MM.1S (cell line): ENCODE results near the gene CRYBA4.

Experiments used
- DNase-seq: peaks from one replicate; pipeline ENCODE4 v3.0.0-alpha.2; 2015
- H2AFZ ChIP-seq: fragments of 300-600 bp; sonication (generic); 2 replicates; pipeline ENCODE4 v1.6.0; 2016; ENCODE audit warnings: antibody characterized with exemption, low read length
- H3F3A ChIP-seq: fragments of 300-600 bp; sonication (generic); 2 replicates; pipeline ENCODE4 v1.6.1; 2016; ENCODE audit warnings: mild to moderate bottlenecking, antibody characterized with exemption, low read length, moderate library complexity, mixed read lengths; ENCODE audit not compliant: insufficient read depth
- H3K27ac ChIP-seq: fragments of 300-600 bp; sonication (generic); 2 replicates; pipeline ENCODE4 v1.5.1; 2016; ENCODE audit warnings: mild to moderate bottlenecking, low read length
- H3K27me3 ChIP-seq: fragments of 300-600 bp; sonication (generic); replicated peaks from 2 replicates; pipeline ENCODE4 v1.6.0; 2016; ENCODE audit warnings: low read length; ENCODE audit not compliant: insufficient read depth
- H3K36me3 ChIP-seq: fragments of 300-600 bp; sonication (generic); replicated peaks from 2 replicates; pipeline ENCODE4 v1.6.1; 2016; ENCODE audit warnings: mild to moderate bottlenecking, low read length, mixed read lengths; ENCODE audit not compliant: insufficient read depth
- H3K4me1 ChIP-seq: fragments of 300-600 bp; sonication (generic); 2 replicates; pipeline ENCODE4 v1.6.1; 2016; ENCODE audit warnings: low read length, mixed read lengths
- H3K4me2 ChIP-seq: fragments of 300-600 bp; sonication (generic); 2 replicates; pipeline ENCODE4 v1.6.0; 2016; ENCODE audit warnings: low read depth, low read length
- H3K4me3 ChIP-seq: fragments of 300-600 bp; sonication (generic); 2 replicates; pipeline ENCODE4 v1.5.1; 2016; ENCODE audit warnings: low read length, mixed read lengths
- H3K79me2 ChIP-seq: fragments of 300-600 bp; sonication (generic); 2 replicates; pipeline ENCODE4 v1.6.1; 2016; ENCODE audit warnings: mixed run types, low read length, mixed read lengths
- H3K9ac ChIP-seq: fragments of 300-600 bp; sonication (generic); 2 replicates; pipeline ENCODE4 v1.6.1; 2016; ENCODE audit warnings: low read length, mixed read lengths
- H3K9me2 ChIP-seq: fragments of 300-600 bp; sonication (generic); replicated peaks from 2 replicates; pipeline ENCODE4 v1.6.1; 2016; ENCODE audit warnings: mild to moderate bottlenecking, low read length, mixed read lengths; ENCODE audit not compliant: insufficient read depth
- H3K9me3 ChIP-seq: fragments of 300-600 bp; sonication (generic); replicated peaks from 2 replicates; pipeline ENCODE4 v1.6.1; 2016; ENCODE audit warnings: mild to moderate bottlenecking, low read length, mixed read lengths; ENCODE audit not compliant: insufficient read depth
- H4K20me1 ChIP-seq: fragments of 300-600 bp; sonication (generic); 2 replicates; pipeline ENCODE4 v1.6.1; 2016; ENCODE audit warnings: mild to moderate bottlenecking, low read length, moderate library complexity, mixed read lengths; ENCODE audit not compliant: insufficient read depth
- EZH2 ChIP-seq: fragments of 300-600 bp; sonication (generic); optimal IDR thresholded peaks from 2 replicates; pipeline ENCODE3; 2017; ENCODE audit warnings: low read depth, mild to moderate bottlenecking, antibody characterized with exemption, low read length, mixed read lengths
- EZH2phosphoT487 ChIP-seq: fragments of 300-600 bp; sonication (generic); IDR thresholded peaks from 2 replicates; pipeline ENCODE4 v1.6.1; 2018; ENCODE audit warnings: antibody characterized with exemption, low read length
- TF ChIP-seq, protein P1 (sequence below): fragments of 300-600 bp; sonication (generic); IDR thresholded peaks from 2 replicates; pipeline ENCODE4 v1.5.1; 2016; ENCODE audit warnings: antibody characterized with exemption, low read length, mixed read lengths

The CRYBA4 gene

DNA sequence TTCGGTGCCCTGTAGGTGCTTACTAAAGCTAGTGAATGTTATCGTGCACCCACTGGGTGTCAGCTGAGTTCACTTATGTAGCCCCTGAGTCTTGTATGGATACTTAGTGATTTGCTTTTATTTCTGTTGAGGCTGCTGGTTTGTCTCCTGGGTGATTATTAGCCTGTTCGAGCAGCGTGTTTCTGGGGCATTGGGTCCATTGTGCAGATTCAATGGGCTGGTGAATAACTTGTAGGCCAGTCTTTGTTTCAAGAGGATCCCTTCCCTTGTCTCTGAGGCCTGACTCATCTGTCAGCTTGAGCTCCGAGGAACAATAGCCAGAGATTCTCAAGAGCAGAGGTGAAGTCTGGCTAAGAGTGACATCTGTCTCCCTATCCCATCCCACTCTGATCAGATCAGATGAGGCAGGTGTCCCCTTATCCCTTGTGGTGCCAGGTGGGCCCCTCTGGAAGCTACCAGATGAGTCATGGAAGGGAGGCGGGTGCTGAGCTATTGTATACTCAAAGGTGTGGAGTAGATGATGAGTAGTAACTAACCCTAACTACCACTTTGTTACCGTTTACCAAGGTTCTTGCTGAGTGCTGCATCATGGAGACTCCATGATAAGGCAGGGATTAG lies 39.3 kb downstream of the CRYBA4 start:
- no peak for DNase-seq
- no peak overlapping the region for H3K4me2 ChIP-seq
- no peak overlapping the region for H3K4me3 ChIP-seq
- H3K9ac ChIP-seq, result no peak overlapping the region
- no peaks in the 10 kb centered on the region for H3K9me2 ChIP-seq
- H3K27ac ChIP-seq, result no peak overlapping the region
- H3K9me3 ChIP-seq, result no peaks in the 10 kb centered on the region
- no peak overlapping the region for H2AFZ ChIP-seq
- no peaks in the 10 kb centered on the region for H3K36me3 ChIP-seq
- H3K27me3 ChIP-seq, result no peaks in the 10 kb centered on the region
- TF ChIP-seq EZH2, result no peak
- no peak for TF ChIP-seq EZH2phosphoT487
- TF ChIP-seq, protein P1, sequence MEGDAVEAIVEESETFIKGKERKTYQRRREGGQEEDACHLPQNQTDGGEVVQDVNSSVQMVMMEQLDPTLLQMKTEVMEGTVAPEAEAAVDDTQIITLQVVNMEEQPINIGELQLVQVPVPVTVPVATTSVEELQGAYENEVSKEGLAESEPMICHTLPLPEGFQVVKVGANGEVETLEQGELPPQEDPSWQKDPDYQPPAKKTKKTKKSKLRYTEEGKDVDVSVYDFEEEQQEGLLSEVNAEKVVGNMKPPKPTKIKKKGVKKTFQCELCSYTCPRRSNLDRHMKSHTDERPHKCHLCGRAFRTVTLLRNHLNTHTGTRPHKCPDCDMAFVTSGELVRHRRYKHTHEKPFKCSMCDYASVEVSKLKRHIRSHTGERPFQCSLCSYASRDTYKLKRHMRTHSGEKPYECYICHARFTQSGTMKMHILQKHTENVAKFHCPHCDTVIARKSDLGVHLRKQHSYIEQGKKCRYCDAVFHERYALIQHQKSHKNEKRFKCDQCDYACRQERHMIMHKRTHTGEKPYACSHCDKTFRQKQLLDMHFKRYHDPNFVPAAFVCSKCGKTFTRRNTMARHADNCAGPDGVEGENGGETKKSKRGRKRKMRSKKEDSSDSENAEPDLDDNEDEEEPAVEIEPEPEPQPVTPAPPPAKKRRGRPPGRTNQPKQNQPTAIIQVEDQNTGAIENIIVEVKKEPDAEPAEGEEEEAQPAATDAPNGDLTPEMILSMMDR, result no peak
- no peaks in the 10 kb centered on the region for H4K20me1 ChIP-seq
- peaks cover 35% of the 10 kb centered on the region for H3K79me2 ChIP-seq
- H3K4me1 ChIP-seq, result peaks cover 47% of the 10 kb centered on the region
- H3F3A ChIP-seq, result peaks cover 26% of the 10 kb centered on the region

DNA sequence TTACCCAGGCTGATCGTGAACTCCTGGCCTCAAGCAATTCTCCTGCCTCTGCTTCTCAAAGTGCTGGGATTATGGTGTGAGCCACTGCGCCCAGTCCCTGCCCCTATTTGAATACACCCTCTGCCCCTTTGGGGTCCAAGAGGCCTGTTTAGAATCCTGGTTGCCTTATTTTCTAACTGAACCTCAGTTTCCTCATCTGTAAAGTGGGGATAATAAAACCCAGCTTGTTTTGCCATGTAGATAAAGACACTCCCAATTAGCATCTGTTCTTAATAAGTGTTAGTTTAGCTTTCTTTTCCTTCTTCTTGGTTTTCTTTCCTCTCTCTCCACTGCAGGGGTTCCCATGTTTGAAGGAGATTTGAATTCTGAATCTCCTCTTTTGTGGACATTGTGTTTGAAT lies 40.4 kb downstream of the CRYBA4 start:
- H3K4me1 ChIP-seq, result peaks cover 46% of the 10 kb centered on the region
- no peak for DNase-seq
- no peaks in the 10 kb centered on the region for H4K20me1 ChIP-seq
- no peaks in the 10 kb centered on the region for H3K36me3 ChIP-seq
- H2AFZ ChIP-seq, result no peak overlapping the region
- no peak for TF ChIP-seq EZH2
- TF ChIP-seq, protein P1, result no peak
- TF ChIP-seq EZH2phosphoT487, result no peak
- H3K4me2 ChIP-seq, result no peak overlapping the region
- no peak overlapping the region for H3K27ac ChIP-seq
- H3K4me3 ChIP-seq, result no peak overlapping the region
- H3K9me2 ChIP-seq, result no peaks in the 10 kb centered on the region
- H3K79me2 ChIP-seq, result peaks cover 39% of the 10 kb centered on the region
- H3K9ac ChIP-seq, result no peak overlapping the region
- H3K27me3 ChIP-seq, result no peaks in the 10 kb centered on the region
- no peaks in the 10 kb centered on the region for H3K9me3 ChIP-seq
- H3F3A ChIP-seq, result peaks cover 26% of the 10 kb centered on the region

DNA sequence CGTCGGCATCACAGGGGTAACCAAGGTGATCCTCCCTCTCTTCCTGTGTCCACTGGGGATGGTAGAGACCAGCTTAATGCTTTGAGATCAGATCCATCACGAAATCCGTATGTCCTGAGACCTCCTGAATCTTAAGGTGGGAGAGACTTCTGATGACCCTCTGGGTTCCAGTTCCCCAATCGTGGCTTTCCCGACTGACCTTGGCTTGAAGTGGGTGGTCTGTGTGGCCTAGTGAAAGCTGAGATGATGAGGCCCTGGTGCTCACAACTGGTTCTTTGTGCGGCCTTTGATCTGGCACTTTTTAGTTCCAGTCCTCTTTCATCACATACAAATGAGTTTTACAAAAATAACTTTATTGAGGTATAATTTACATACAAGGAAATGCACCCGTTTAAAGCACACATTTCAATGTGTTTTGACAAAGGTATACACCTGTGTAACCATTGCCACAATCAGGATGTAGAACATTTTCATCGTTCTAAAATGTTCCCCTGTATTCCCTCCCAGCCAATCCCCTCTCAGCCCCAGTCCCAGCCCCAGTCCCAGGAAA lies 41.7 kb downstream of the CRYBA4 start:
- H3K9ac ChIP-seq, result no peak overlapping the region
- no peaks in the 10 kb centered on the region for H3K9me2 ChIP-seq
- DNase-seq, result peak; percentile 44
- peaks cover 33% of the 10 kb centered on the region for H3K79me2 ChIP-seq
- no peaks in the 10 kb centered on the region for H3K27me3 ChIP-seq
- no peaks in the 10 kb centered on the region for H4K20me1 ChIP-seq
- H2AFZ ChIP-seq, result 0 out of 2 replicates have a peak overlapping the region, but pooled peaks have one; percentile 16
- no peak for TF ChIP-seq EZH2phosphoT487
- H3K36me3 ChIP-seq, result no peaks in the 10 kb centered on the region
- H3K4me2 ChIP-seq, result peak overlapping the region; percentile 6; the same call in 1 of the 2 replicates
- peak overlapping the region; percentile 46; the same call in 1 of the 2 replicates for H3K27ac ChIP-seq
- no peaks in the 10 kb centered on the region for H3K9me3 ChIP-seq
- peaks cover 18% of the 10 kb centered on the region for H3F3A ChIP-seq
- peaks cover 42% of the 10 kb centered on the region for H3K4me1 ChIP-seq
- no peak overlapping the region for H3K4me3 ChIP-seq

DNA sequence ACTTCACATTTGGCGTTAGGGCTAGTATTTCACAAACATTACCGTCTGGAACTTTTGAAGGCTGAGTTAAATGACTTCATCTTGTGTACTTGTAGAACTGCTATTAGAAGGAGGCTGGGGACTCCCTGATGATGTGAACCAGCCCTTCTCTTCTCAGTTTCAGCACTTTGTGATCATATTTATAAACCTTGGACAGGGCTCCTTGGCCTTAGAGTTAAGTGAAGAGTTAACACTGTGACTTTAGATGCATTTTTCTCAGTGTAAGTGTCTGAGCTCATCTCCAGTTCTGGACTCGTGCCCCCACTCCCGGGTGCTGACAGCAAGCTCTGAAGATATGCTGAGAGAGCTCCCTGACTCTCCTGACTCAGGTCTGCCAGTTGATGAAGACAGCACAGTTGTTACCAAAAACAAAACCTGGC lies 44.1 kb downstream of the CRYBA4 start:
- Histone ChIP-seq H3K27me3 (no peaks in the 10 kb centered on the region), H3K9me3 (no peaks in the 10 kb centered on the region), H3K9ac (no peak overlapping the region), H3K4me3 (no peak overlapping the region), H3K4me1 (peaks cover 35% of the 10 kb centered on the region), H3F3A (peaks cover 8% of the 10 kb centered on the region; the same call in 1 of the 2 replicates), H3K4me2 (no peak overlapping the region), H3K27ac (peak overlapping the region; percentile 69; the same call in 1 of the 2 replicates), H4K20me1 (no peaks in the 10 kb centered on the region), H3K79me2 (peaks cover 20% of the 10 kb centered on the region), H2AFZ (no peak overlapping the region), H3K9me2 (no peaks in the 10 kb centered on the region), H3K36me3 (no peaks in the 10 kb centered on the region)
- TF ChIP-seq EZH2phosphoT487 (no peak), EZH2 (no peak)
- TF ChIP-seq, protein P1, result no peak
- no peak for DNase-seq
